Endothelial cell of umbilical vein (primary cell): ENCODE results near the gene DTNA.
A peak's percentile ranks its signal among the peaks of the same experiment; 100 is the strongest.

Experiments used
- EZH2 ChIP-seq: IDR thresholded peaks from 2 replicates; pipeline ENCODE4 v1.6.1; 2012; ENCODE audit warnings: borderline replicate concordance, low read depth, mild to moderate bottlenecking, moderate library complexity, low read length, inconsistent platforms; ENCODE audit not compliant: severe bottlenecking
- JUN ChIP-seq: IDR thresholded peaks from 2 replicates; pipeline ENCODE4 v1.6.1; 2011; ENCODE audit warnings: borderline replicate concordance, low read depth; ENCODE audit not compliant: insufficient read length, insufficient read depth
- MYC ChIP-seq: IDR thresholded peaks from one replicate; pipeline ENCODE4 v1.6.1; 2011; ENCODE audit warnings: mild to moderate bottlenecking, low read depth, low read length
- POLR2A ChIP-seq: IDR thresholded peaks from 2 replicates; pipeline ENCODE4 v1.6.1; 2012; ENCODE audit warnings: low read depth, mild to moderate bottlenecking, control low read depth, low read length
- POLR2AphosphoS5 ChIP-seq: IDR thresholded peaks from 2 replicates; pipeline ENCODE4 v1.6.1; 2012; ENCODE audit warnings: low read depth, mild to moderate bottlenecking, control low read depth, low read length, moderate library complexity; ENCODE audit not compliant: insufficient read depth
- TF ChIP-seq, protein P1 (sequence below), 2 donors: IDR thresholded peaks; 1 replicate in 1 of 2; 2 replicates in 1 of 2; pipeline ENCODE4 v1.5.1; 2011; ENCODE audit warnings: low read length in 2 of 2, mild to moderate bottlenecking in 2 of 2, moderate library complexity in 2 of 2, control low read depth in 1 of 2, inconsistent platforms in 1 of 2, low read depth in 1 of 2; ENCODE audit not compliant: insufficient read depth in 1 of 2; ENCODE audit errors: extremely low read depth in 1 of 2
- TF ChIP-seq, protein P2 (sequence below): IDR thresholded peaks from 2 replicates; pipeline ENCODE4 v1.6.1; 2011; ENCODE audit not compliant: insufficient read depth, insufficient read length

- TF ChIP-seq EZH2: no peak
- TF ChIP-seq, protein P1, sequence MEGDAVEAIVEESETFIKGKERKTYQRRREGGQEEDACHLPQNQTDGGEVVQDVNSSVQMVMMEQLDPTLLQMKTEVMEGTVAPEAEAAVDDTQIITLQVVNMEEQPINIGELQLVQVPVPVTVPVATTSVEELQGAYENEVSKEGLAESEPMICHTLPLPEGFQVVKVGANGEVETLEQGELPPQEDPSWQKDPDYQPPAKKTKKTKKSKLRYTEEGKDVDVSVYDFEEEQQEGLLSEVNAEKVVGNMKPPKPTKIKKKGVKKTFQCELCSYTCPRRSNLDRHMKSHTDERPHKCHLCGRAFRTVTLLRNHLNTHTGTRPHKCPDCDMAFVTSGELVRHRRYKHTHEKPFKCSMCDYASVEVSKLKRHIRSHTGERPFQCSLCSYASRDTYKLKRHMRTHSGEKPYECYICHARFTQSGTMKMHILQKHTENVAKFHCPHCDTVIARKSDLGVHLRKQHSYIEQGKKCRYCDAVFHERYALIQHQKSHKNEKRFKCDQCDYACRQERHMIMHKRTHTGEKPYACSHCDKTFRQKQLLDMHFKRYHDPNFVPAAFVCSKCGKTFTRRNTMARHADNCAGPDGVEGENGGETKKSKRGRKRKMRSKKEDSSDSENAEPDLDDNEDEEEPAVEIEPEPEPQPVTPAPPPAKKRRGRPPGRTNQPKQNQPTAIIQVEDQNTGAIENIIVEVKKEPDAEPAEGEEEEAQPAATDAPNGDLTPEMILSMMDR (IDR thresholded peaks at IDR 0.05; ENCODE audit: extremely low read depth in 1 of 2, insufficient read depth in 1 of 2, low read depth in 1 of 2, low read length in 2 of 2): peak; percentile 37 to 48
- no peak for TF ChIP-seq JUN
- TF ChIP-seq POLR2AphosphoS5: no peak
- TF ChIP-seq POLR2A: no peak
- TF ChIP-seq, protein P2, sequence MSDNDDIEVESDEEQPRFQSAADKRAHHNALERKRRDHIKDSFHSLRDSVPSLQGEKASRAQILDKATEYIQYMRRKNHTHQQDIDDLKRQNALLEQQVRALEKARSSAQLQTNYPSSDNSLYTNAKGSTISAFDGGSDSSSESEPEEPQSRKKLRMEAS: no peak
- TF ChIP-seq MYC: no peak
Observed at GRCh38 chr18:34787931-34788532, 77.9 kb downstream of the DTNA start.
